Adipocyte (in vitro differentiated cells): ENCODE results near the gene EXOC8.

ENCODE experiments used
- DNase-seq: peaks from one replicate; pipeline ENCODE4 v3.0.0-alpha.2; 2015; ENCODE audit warnings: low read depth
- H3K27me3 ChIP-seq: replicated peaks from 2 replicates; pipeline ENCODE4 v1.7.0; 2013; ENCODE audit warnings: mild to moderate bottlenecking, low read length, moderate library complexity; ENCODE audit not compliant: control insufficient read depth, insufficient read depth
- H3K36me3 ChIP-seq: 2 replicates; pipeline ENCODE4 v1.7.0; 2013; ENCODE audit warnings: low read length, mild to moderate bottlenecking, moderate library complexity; ENCODE audit not compliant: control insufficient read depth, insufficient read depth, severe bottlenecking
- H3K4me1 ChIP-seq: 2 replicates; pipeline ENCODE4 v1.7.0; 2013; ENCODE audit warnings: mild to moderate bottlenecking, low read length, moderate library complexity; ENCODE audit not compliant: control insufficient read depth, insufficient read depth
- H3K4me3 ChIP-seq: 2 replicates; pipeline ENCODE4 v1.7.0; 2013; ENCODE audit warnings: mild to moderate bottlenecking, low read length, moderate library complexity
- H3K9ac ChIP-seq: 2 replicates; pipeline ENCODE4 v1.7.0; 2013; ENCODE audit warnings: mild to moderate bottlenecking, low read length, moderate library complexity
- H3K9me3 ChIP-seq: 2 replicates; pipeline ENCODE4 v1.7.0; 2013; ENCODE audit warnings: mild to moderate bottlenecking, low read length, moderate library complexity; ENCODE audit not compliant: control insufficient read depth

Gene EXOC8

DNA sequence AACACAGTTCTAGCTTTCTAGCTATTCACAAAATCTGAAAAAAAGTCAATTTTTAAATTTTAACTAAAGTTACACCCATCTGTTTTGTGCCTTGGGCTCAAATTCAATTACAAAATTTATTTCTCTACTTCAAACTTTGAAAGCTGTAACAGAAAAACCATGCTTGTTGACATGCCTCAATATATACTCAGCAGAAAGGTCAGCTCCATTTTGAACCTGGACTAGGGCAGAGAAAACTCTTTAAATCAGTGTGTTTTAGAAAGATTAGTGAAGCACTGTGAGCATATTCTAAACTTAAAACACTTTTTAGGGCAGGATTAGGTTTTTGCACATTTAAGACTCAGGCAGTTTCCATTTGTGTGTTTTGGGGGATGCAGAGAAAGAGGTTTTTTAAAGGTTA lies 34.8 kb upstream of the EXOC8 start:
- Histone ChIP-seq H3K36me3 (peaks cover 6% of the 10 kb centered on the region), H3K9ac (no peak overlapping the region), H3K9me3 (no peaks in the 10 kb centered on the region), H3K27me3 (no peaks in the 10 kb centered on the region), H3K4me1 (peaks cover 5% of the 10 kb centered on the region), H3K4me3 (no peak overlapping the region)
- no peak for DNase-seq

DNA sequence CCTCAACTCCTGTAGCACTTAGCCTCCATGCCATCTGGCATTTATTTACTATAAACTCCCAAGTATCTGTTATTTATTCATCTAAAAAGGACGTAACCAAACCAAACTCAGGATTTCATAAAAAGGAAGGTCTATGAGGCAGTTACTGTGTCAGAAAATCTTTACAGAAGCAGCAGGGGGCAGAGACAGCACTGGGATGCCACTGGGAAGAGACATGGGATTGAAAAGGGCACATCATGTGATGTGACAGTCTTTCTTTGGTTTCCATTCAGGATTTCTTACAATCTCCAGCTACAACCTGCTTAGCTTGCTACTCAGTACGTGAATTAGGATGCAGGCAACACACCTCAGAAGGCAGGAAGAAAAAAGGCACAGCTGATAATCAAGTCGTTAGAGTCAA lies 31.6 kb upstream of the EXOC8 start:
- H3K9ac ChIP-seq, result no peak overlapping the region
- no peak for DNase-seq
- H3K36me3 ChIP-seq, result peaks cover 24% of the 10 kb centered on the region
- H3K4me3 ChIP-seq, result no peak overlapping the region
- H3K27me3 ChIP-seq, result no peaks in the 10 kb centered on the region
- no peaks in the 10 kb centered on the region for H3K9me3 ChIP-seq
- H3K4me1 ChIP-seq, result no peaks in the 10 kb centered on the region

DNA sequence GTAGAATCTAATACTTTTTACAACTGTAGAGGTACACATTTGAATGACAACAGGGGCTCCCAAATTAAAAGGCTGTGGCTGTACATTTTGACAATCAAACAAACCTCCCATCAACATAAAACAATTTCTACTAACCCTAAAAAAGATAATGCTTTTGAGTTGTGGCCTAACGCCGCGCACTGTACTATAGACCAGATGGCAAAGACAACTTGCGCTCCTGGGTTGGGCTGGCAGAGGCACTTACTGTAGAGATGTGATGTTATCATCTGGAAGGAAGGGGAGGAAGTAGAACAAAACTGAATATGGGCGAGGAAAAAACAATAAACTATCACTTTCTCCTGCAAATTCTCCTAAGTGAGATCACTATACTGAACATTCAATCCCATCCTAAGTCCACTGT lies 26.5 kb upstream of the EXOC8 start:
- no peak overlapping the region for H3K4me3 ChIP-seq
- no peaks in the 10 kb centered on the region for H3K27me3 ChIP-seq
- H3K9ac ChIP-seq, result no peak overlapping the region
- no peak for DNase-seq
- H3K36me3 ChIP-seq, result peaks cover 30% of the 10 kb centered on the region
- no peaks in the 10 kb centered on the region for H3K9me3 ChIP-seq
- peaks cover 9% of the 10 kb centered on the region for H3K4me1 ChIP-seq

DNA sequence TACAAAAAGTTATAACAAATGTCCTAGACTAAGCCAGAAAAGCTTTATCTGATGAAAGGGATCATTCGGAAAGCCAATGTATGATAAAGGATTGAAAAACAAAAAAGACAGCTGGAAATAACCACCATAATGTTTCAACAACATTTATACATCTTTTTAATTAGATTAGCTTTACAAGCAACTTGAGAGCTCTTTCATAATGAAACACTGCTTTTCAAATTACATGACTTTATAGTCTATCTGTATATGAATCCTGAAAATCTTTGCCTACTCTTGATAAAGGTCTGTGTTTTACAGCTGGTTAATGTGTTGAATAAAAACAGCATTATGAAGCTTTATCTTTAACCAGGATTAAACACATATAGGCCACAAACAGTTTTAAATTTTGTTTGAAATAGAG lies 26.0 kb upstream of the EXOC8 start:
- Histone ChIP-seq H3K4me3 (no peak overlapping the region), H3K9ac (no peak overlapping the region), H3K4me1 (peaks cover 9% of the 10 kb centered on the region), H3K9me3 (no peaks in the 10 kb centered on the region), H3K27me3 (no peaks in the 10 kb centered on the region), H3K36me3 (peaks cover 30% of the 10 kb centered on the region)
- no peak for DNase-seq

DNA sequence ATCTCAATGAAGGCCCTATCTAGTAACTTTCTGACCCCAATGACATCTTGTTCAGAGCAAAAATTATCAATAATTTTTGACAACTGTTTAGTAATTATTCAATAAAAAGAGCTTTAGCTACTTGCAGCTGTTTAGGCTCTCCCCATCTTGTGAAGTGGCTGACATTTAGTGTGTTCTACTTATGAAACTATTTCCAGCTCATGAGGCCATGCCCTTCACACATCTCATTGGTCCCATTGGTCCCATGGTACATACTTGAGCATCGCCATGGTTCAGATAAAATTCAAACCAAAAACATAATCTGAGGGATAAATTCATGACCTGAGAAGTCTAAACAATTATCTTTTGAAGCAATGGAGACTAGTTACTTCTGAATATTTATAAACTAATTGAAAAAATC lies 24.7 kb upstream of the EXOC8 start:
- H3K4me1 ChIP-seq, result peaks cover 21% of the 10 kb centered on the region
- H3K36me3 ChIP-seq, result peaks cover 28% of the 10 kb centered on the region
- no peak for DNase-seq
- H3K27me3 ChIP-seq, result no peaks in the 10 kb centered on the region
- H3K9ac ChIP-seq, result no peak overlapping the region
- H3K4me3 ChIP-seq, result no peak overlapping the region
- H3K9me3 ChIP-seq, result no peaks in the 10 kb centered on the region

DNA sequence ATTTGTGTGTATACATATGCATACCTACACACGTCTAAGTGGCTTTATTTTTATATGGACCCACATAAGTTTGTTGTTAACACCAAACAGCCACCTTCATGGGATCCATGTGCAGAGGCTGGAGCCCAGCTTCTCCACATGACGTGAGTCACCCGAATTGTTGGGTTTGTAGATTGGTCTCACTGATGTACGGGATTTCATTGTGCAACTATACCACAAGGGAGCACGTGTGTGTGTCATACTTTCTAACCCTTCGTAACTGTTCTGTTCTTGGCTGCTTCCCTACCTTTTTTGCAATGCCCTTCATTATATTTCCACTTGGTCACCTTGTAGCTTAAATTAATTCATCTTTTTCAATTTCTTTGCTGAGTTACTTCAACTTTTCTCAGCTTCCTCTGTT lies 21.5 kb upstream of the EXOC8 start:
- no peaks in the 10 kb centered on the region for H3K9me3 ChIP-seq
- H3K4me3 ChIP-seq, result no peak overlapping the region
- H3K4me1 ChIP-seq, result peaks cover 22% of the 10 kb centered on the region
- no peaks in the 10 kb centered on the region for H3K27me3 ChIP-seq
- peak; percentile 66 for DNase-seq
- H3K9ac ChIP-seq, result no peak overlapping the region
- peaks cover 9% of the 10 kb centered on the region for H3K36me3 ChIP-seq

DNA sequence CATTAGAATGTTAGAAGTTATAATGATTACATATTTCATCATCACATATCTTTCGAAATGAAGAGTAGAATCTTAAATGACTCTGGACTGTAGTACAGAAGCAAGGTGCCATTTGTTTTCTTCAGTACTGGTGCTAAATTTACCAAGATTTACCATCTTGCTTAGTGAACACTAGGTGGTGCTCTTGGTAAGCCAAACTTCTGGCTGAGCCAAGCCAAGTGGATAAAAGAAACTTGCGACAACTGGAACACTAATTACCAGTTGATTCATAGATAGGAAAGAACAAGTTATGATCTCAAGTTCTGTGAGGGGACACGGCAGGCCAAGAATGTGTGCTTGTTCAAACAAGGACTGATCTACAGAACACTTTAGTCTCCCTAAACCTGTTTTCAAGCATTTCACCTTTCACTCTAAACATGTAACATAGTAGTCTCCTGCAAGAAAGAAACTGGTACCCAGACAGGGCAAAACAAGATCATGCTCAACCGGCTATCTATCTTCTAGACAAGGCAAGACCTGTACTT lies 20.2 kb upstream of the EXOC8 start:
- H3K9me3 ChIP-seq, result no peaks in the 10 kb centered on the region
- peaks cover 22% of the 10 kb centered on the region for H3K4me1 ChIP-seq
- H3K27me3 ChIP-seq, result no peaks in the 10 kb centered on the region
- H3K9ac ChIP-seq, result peak overlapping the region; percentile 24
- no peak overlapping the region for H3K4me3 ChIP-seq
- DNase-seq, result peak; percentile 87
- peaks cover 7% of the 10 kb centered on the region for H3K36me3 ChIP-seq

DNA sequence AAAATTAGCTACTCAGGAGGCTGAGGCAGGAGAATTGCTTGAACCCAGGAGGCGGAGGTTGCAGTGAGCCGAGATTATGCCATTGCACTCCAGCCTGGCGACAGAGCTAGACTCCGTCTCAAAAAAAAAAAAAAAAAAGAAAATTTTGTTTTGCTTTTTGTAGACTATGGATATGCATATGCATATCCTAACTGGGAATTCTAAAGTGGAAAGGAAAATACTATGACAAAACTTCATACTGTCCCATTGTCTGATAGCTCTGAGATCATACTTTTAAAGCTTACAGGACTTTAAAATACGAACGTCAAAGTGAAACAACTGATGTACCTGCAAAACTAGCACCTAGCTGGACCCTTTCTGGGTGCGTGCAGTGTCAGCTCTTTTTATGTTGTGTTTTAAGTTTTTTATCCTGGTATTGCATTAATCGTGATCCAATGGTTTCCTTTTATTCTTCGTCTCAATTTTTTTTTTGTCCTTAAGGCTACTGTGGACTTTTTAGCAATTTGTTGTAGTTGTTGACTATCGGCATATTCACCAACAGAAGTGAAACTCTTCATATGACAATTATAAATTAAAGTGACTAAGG lies 19.6 kb upstream of the EXOC8 start:
- no peaks in the 10 kb centered on the region for H3K9me3 ChIP-seq
- H3K4me3 ChIP-seq, result no peak overlapping the region
- peaks cover 13% of the 10 kb centered on the region for H3K36me3 ChIP-seq
- DNase-seq, result no peak
- H3K27me3 ChIP-seq, result no peaks in the 10 kb centered on the region
- peaks cover 22% of the 10 kb centered on the region for H3K4me1 ChIP-seq
- no peak overlapping the region for H3K9ac ChIP-seq

DNA sequence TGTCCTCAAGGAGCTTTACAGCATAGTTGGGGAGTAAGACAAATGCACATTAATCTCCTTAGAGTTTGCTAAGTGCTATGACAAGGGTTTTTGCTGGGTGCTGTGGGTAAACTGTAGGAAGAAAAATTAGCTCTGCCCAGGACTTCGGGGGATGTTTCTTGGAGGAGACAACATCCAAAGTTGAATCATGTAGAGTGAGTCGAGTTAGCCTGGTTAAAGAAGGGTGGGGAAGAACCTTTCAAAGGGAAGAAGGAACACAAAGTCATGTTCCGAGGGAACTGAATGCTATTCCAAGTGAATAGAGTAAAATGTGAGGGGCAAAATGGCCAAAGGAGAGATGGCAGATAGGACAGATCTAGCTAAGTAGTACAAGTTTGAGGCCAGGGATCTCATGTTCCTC lies 17.5 kb upstream of the EXOC8 start:
- peak; percentile 9 for DNase-seq

DNA sequence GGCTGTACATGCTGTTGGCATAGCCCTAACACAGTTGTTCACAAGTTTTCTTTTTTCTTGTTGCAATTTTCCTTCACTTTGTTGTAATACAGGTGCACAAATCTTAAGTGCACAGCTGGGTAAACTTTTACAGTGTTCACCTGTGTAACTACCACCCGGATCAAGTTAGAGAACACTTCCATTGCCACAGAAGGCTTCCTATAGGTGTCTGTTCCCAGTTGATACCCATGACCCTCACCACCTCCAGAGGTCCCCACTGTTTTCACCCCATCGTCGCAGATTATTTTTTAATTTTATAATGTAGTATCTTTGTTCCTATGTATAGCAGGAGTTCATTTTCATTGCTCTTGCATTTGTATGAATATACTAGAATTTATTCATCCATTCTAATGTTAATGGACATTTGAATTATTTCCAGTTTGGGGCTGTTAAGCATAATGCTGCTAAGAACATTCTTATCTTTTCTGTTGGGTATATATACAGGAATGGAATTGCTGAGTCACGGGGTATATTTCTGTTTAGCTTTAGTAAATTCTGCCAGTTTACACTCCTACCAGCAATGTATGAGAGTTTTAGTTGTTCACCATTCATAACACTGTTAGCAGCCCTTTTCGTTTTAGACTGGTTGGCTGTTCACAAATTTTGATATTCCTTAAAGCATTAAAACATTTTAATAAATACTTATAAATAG lies 16.8 kb upstream of the EXOC8 start:
- peaks cover 16% of the 10 kb centered on the region for H3K4me1 ChIP-seq
- no peak overlapping the region for H3K4me3 ChIP-seq
- H3K36me3 ChIP-seq, result peaks cover 39% of the 10 kb centered on the region
- H3K9ac ChIP-seq, result no peak overlapping the region
- H3K9me3 ChIP-seq, result no peaks in the 10 kb centered on the region
- no peaks in the 10 kb centered on the region for H3K27me3 ChIP-seq
- DNase-seq, result peak; percentile 56

More for the DNA sequence above, 17.5 kb upstream of the EXOC8 start:
- no peaks in the 10 kb centered on the region for H3K27me3 ChIP-seq
- no peak overlapping the region for H3K9ac ChIP-seq
- peaks cover 32% of the 10 kb centered on the region for H3K36me3 ChIP-seq
- peaks cover 22% of the 10 kb centered on the region for H3K4me1 ChIP-seq
- no peaks in the 10 kb centered on the region for H3K9me3 ChIP-seq
- H3K4me3 ChIP-seq, result no peak overlapping the region

DNA sequence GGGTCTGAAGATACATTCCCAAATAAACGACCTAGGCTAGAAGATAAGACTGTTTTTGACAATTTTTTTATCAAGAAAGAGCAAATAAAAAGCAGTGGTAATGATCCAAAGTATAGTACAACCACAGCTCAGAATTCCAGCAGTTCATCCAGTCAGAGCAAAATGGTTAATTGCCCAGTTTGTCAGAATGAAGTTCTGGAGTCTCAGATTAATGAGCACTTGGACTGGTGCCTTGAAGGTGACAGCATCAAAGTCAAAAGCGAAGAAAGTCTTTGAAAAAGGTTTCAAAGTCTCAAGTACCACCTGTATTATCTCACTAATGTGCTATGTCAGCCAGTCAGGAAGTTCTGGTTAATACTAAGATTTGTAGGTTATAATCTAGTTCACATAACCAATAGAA lies 15.4 kb upstream of the EXOC8 start:
- no peak overlapping the region for H3K9ac ChIP-seq
- H3K4me1 ChIP-seq, result peaks cover 8% of the 10 kb centered on the region
- no peak overlapping the region for H3K4me3 ChIP-seq
- peaks cover 47% of the 10 kb centered on the region for H3K36me3 ChIP-seq
- no peaks in the 10 kb centered on the region for H3K27me3 ChIP-seq
- no peaks in the 10 kb centered on the region for H3K9me3 ChIP-seq
- DNase-seq, result no peak
